ENCODE measurements around the gene CSTF3. TPM values are rescaled to one million over a fixed set of nuclear protein-coding genes. Genes with fewer than 3 reads are reported as not detected.

The CSTF3 gene
- total RNA-seq, 3 donors from 2014 or later, result 9.0 to 33.4 (median 15.7) TPM

DNA sequence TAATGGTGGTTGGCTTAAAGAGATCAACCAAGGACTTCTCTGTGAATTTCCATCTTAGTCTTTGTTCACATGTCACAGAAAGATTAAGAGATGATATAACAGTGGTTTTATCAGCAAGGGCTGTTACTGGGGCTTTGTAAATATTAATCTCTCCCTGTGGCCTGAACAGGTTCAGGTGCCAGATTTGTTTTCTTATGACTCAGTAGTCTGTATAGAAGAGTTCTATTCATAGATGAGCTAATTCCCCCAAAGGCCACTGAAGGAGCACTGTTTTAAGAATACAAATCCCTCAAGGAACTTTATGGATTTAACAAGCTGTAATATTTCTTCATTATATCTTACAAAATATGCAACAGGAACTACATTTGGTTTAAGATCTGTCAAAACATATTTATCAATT is 71.5 kb downstream of the CSTF3 start:
- no peak for DNase-seq (ENCODE audit: low spot score in 2 of 2)
- Histone ChIP-seq H3K9me3 (no peaks in the 10 kb centered on the region), H3K27ac (no peak overlapping the region), H3K27me3 (no peaks in the 10 kb centered on the region), H3K4me1 (no peaks in the 10 kb centered on the region), H3K4me3 (no peak overlapping the region), H3K36me3 (no peaks in the 10 kb centered on the region)
- TF ChIP-seq POLR2A (IDR thresholded peaks at IDR 0.05) (no peak), CTCF (IDR thresholded peaks at IDR 0.05) (no peak), POLR2AphosphoS5 (IDR thresholded peaks at IDR 0.05) (no peak)
- intact Hi-C loops (cut with DNase I; ENCODE audit: low total_unique reads), result no loop called here

- intact Hi-C loops (cut with DNase I; ENCODE audit: low total_unique reads), result no loop called here
- Histone ChIP-seq H3K4me1 (no peaks in the 10 kb centered on the region), H3K9me3 (no peaks in the 10 kb centered on the region), H3K36me3 (no peaks in the 10 kb centered on the region), H3K27me3 (no peaks in the 10 kb centered on the region), H3K4me3 (no peak overlapping the region), H3K27ac (no peak overlapping the region)
- no peak for DNase-seq (ENCODE audit: low spot score in 2 of 2)
- TF ChIP-seq POLR2A (IDR thresholded peaks at IDR 0.05) (no peak), POLR2AphosphoS5 (IDR thresholded peaks at IDR 0.05) (no peak), CTCF (IDR thresholded peaks at IDR 0.05) (no peak)
These were observed 75.3 kb downstream of the CSTF3 start for GRCh38 chr11:33086017-33086416.

DNA sequence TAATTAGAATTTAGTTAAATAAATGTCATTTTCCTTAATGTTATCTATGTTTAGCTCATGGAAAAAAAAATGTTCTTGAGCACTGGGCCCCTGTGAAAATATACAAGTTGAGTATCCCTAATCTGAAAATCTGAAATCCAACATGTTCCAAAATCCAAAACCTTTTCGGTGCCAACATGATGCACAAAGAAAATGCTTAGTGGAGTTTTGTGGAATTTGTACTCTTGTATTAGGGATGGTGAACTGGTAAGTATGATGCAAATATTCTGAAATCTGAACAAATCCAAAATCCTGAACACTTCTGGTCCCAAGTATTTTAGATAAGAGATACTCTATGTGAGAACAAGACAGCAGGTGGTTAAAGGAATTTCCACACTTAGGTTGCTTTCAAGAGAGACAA is 77.4 kb downstream of the CSTF3 start:
- intact Hi-C loops (cut with DNase I; ENCODE audit: low total_unique reads), result no loop called here
- Histone ChIP-seq H3K27ac (no peak overlapping the region), H3K27me3 (no peaks in the 10 kb centered on the region), H3K4me3 (no peak overlapping the region), H3K36me3 (no peaks in the 10 kb centered on the region), H3K4me1 (no peaks in the 10 kb centered on the region), H3K9me3 (no peaks in the 10 kb centered on the region)
- DNase-seq (ENCODE audit: low spot score in 2 of 2), result no peak
- no peak for TF ChIP-seq CTCF (IDR thresholded peaks at IDR 0.05)
- no peak for TF ChIP-seq POLR2A (IDR thresholded peaks at IDR 0.05)
- no peak for TF ChIP-seq POLR2AphosphoS5 (IDR thresholded peaks at IDR 0.05)

- Histone ChIP-seq H3K4me1 (no peaks in the 10 kb centered on the region), H3K36me3 (no peaks in the 10 kb centered on the region), H3K27ac (no peak overlapping the region), H3K9me3 (no peaks in the 10 kb centered on the region), H3K4me3 (no peak overlapping the region), H3K27me3 (no peaks in the 10 kb centered on the region)
- intact Hi-C loops (cut with DNase I; ENCODE audit: low total_unique reads), result no loop called here
- no peak for TF ChIP-seq CTCF (IDR thresholded peaks at IDR 0.05)
- no peak for TF ChIP-seq POLR2A (IDR thresholded peaks at IDR 0.05)
- no peak for DNase-seq (ENCODE audit: low spot score in 2 of 2)
These were observed 88.8 kb downstream of the CSTF3 start for GRCh38 chr11:33072465-33072864.

DNA sequence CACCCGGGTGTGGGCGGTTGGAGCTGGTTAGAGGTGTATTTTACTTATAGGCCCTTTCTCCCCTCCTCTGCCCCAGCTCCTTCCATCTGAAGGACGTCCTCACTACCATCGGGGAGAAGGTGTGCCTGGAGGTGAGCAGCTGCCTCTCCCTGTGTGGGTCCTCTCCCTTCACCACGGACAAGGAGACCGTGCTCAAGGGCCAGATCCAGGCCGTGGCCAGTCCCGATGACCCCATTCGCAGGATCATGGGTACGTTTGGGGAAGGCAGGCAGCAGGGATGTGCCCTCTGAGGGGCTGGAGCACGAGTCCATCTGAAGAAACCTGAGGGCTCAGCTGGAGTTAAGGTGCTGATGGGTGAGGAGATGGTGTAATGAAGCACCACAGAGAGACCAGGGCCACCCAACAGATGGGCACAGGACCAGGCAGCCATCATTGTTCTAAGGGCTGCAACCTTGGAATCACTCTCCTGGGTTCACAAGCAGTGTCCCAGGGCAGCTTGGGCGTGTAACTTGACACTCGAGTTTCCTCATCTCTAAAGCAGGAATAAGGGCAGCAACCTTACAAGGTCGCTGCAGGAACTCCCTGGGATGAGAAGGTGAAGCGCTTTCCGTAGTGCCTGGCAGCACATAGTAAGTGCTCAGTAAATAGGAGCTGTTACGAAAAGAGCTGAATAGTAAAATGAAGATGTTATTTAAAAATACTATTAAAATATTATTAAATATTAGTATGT is 92.5 kb downstream of the CSTF3 start:
- DNase-seq (ENCODE audit: low spot score in 2 of 2), result no peak
- intact Hi-C loops (cut with DNase I; ENCODE audit: low total_unique reads), result loop anchor here (5.0 kb wide), 1 partner anchor 106 kb away; no protein-coding TSS in a partner anchor

More for the DNA sequence above, 92.5 kb downstream of the CSTF3 start:
- Histone ChIP-seq H3K4me3 (no peak overlapping the region), H3K4me1 (no peaks in the 10 kb centered on the region), H3K9me3 (no peaks in the 10 kb centered on the region), H3K36me3 (no peaks in the 10 kb centered on the region), H3K27ac (no peak overlapping the region), H3K27me3 (no peaks in the 10 kb centered on the region)
- no peak for TF ChIP-seq POLR2AphosphoS5 (IDR thresholded peaks at IDR 0.05)
- no peak for TF ChIP-seq POLR2A (IDR thresholded peaks at IDR 0.05)
- no peak for TF ChIP-seq CTCF (IDR thresholded peaks at IDR 0.05)
